GM19397 (cell line): Measurements from ENCODE around the gene ADD1.

Experiments
- ATAC-seq: cut with Tn5 transposase; IDR thresholded peaks from one replicate; pipeline ENCODE4 v1.9.1; 2021; ENCODE audit warnings: mild to moderate bottlenecking, moderate library complexity; ENCODE audit not compliant: unreplicated experiment

ADD1 gene

DNA sequence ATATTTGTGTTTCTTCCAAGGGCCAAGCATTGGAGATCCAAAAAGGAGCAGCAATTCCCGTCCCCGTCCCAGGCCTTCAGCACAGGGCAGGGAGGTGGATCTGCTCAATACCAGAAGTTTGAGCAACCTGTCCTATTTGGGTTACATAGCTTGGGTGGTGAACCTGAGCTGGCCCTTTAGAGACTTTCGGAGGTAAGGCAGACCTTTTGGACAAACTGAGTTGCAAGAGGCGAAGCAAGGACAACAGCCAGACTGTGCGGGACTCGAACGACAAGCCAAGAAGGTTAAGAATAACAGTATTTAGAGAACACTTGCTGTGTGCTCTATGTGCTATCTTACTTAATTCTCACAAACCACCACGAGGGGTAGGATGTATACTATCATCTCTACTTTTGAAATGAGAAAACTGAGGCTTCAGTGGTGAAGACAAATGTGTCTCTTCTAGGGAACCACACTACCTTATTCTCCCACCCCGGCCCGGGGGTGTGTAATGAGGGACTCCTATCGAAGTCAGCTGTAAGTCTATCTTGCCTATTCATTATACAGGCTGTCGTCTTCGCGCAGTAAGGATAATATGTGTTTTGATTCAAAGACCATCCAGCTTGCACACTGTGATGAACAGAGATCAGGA is 118.3 kb downstream of the ADD1 start:
- ATAC-seq, result no peak

DNA sequence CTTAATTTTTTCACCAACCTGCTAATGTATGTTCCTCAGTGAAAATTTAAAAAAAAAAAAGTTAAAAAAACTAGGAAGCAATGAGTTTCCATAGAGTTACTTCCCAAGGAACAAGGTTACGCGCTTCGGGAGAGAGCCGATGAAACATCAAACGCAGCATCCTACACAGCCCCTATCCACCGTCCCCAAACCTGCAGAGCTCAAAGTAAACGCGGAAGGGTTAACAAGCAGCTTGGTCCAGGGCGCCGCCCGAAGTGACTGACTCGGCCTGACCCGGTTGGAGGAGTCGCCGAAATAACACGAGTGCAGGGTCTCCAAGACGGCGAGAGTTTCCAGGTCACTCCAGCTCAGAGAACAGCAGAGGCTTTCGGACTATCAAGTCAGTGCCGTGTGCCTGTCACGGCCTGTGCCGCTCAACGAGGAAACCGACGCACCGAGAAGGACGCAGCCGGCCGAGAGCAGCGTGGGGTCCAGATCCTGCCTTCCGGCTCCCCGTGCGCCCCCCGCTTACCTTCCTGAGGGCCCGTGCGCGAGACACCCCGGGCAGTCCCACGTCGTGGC is 119.0 kb downstream of the ADD1 start:
- peak; percentile 33 for ATAC-seq

DNA sequence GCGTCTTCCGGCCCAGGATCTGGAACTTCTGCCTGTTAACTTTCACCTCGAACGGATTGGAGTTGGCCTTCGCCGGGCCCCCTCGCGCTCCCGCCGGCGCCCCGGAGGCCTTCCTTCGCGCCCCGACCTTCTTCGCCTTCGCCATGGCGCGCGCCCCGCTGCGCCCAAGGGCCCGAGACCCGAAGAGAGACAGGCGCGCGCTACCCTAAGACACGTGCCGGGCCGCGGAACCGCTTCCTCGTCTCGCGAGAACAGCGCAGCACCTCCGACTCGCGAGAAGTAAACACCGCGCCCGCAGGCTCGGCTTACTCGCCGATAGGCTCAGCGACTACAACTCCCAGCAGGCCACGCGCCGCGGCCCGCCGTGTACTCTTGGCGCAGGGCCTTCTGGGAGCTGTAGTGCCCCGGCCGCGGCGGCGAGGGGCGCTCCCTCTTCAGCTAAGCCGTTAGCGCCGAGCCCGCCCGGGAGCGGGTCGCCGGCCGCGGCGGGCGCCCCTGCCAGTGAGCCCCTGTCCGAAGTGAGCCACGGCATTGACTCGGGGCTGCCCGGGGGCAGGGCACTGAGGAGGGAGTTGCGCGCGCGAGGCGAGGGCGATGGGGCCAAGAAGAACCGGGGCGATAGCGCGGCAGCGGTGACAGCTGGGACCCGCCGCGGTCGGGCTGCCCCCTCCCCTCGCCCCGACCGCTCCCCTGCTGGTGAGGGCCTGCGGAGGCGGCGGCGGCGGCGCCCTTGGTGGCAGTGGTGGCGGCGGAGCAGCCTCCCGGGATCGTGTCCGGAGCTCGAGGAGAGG is 119.7 kb downstream of the ADD1 start, which contains the start of the genes GRK4 and NOP14:
GRK4 (plus strand) TSS at position 397 of the 791 bp plus-strand sequence. CDS start 500 bp downstream, outside the sequence.
NOP14 (minus strand) TSS at position 232 of the 791 bp plus-strand sequence; CDS start at position 145, 87 bp downstream.
- ATAC-seq, result peak; percentile 87

DNA sequence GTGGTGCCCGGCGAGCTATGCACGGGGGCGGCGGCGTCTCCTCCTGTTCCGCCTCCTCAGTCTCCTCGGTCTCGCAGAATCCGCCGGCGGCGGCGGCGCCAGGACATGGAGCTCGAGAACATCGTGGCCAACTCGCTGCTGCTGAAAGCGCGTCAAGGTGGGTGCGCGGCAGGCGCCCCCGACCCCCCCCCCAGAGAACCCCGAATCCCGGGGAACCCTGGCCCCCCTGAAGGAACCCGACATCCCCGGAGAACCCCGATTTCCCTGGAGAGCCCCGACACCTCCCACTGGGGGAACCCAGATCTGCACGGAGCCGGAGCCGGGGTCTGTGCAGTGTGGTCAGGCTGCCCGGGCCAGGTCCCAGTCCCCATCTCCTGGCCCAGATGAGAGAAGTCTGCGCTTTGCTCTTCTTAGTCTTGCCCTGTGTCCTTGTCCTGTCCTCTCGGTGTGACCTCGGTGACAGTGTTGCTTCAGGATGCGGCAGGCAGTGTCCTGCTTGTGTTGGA is 120.4 kb downstream of the ADD1 start:
- no peak for ATAC-seq

DNA sequence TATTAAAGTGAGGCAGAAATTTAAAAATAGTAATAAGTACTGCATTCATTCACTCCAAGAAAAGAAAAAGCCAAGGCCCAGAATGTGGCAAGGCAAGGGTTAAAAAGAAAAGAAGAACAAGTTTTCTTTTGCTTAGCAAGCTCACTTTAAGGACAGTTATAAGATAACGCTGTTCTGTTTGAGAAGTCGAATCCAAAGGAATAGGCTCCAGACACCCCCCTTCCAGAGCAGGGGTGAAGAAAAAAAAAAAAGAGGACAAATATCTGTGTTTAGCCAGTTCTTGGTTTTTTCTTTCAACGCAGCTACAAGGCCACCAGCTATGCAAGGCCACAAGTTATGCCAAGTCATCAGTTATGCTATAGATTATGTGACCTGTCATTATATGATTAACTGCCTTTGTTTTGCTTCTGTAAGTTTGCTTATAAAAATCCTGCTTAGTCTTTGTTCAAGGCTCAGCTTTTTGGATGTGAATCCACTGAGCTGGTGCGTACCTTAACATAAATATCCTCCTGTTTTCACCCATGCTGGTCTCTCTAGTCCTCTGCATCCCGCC is 121.1 kb downstream of the ADD1 start:
- ATAC-seq, result no peak

DNA sequence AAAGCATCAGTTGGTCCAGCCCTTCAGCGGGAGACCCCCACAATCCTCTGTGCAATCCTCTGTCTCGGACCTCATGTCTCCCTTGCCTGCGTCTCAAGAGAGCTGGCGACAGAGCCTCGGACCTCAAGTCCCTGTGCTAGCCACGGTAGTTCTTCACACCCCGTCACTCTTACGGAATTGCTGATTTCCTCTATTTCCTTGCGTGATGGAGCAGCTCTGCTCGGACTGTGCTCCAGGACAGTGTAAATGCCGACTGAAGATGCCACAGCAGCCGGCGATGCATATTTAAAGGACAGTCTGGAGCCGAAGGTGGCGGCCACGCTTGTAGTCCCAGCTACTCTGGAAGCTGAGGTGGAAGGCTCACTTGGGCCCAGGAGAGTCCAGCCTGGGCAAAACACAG is 121.6 kb downstream of the ADD1 start:
- ATAC-seq, result no peak

DNA sequence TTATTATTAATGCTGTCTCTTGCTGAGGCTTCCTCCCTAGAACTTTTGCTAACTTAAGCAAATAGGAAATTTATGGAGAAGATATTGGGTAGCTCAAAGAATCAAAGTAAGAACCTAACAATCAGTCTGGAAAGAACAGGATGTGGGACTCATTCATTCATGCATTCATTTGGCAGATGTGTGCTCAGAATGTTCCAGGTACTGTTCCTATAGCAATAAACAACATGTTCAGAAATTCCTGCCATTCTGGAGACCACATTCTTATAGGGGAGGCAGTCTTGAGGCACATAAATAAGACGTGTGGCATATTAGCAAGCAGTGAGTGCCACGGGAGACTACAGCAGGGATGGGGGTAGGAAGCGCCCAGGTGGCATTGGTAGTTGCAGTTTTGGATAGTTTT is 124.7 kb downstream of the ADD1 start:
- no peak for ATAC-seq

DNA sequence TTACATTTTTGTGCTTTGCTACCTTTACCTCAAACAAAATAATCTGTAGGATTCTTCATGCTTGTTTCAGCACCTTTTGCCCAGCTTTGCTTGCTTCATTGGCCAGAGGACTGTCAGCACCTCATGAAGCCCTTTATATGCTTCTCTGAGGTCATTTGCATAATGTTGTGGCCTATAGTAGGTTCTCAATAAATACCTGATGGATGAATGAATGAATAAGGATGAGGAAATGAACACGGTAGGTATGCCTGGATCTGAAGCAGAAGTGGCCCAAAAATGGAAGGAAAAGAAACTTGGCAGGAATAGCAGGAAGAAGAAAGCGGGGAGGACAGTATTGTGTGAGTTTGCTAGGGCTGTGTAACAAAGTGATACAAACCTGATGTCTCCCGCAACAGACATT is 127.6 kb downstream of the ADD1 start:
- ATAC-seq, result no peak

DNA sequence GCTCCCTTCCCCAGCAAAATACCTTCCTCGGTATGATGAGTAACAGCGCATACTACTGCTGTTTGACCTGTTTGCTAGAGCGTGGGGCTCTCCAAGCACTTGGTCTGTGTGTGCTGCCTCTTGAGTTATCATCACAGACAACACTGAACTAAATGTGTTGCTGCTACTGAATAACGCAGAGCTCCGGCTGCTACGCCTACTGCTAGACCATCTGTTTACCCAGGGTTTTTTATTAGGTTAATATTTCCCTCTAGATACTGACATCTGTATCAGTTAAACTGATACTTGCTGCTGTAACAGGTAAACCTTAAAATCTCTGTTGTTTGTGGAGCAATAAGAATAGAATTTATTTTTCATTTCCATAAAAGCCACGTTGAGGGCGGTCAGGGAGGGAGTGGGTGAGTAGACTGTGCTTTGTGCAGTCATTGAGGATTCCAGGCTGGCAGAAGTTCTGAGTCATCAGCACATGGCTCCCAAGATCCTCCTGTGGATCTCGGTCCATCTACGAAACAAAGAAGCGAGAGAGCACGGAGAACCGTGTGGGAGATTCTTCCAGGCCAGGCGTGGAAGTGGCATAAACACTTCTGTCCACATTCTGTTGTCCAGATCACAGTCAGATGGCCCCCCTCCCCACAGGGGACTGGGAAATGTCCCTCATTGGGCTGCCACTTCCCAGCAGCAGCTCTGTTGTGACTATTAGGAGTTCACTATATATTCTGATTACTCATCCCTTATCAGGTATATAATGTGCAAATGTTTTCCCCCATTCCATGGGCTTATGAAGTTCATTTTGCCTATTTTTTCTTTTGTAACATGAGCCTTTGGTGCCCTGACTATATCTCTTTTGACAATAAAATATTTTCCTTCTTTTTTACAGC is 133.8 kb downstream of the ADD1 start:
- ATAC-seq, result no peak
